ACHN (cell line): Measurements from ENCODE around the gene ZNF586.
"Not testable (repeated sequence)": the region's sequence is repeated elsewhere in the genome, so short reads cannot be mapped to it uniquely, and the experiment has no call there.

Experiments used
- DNase-seq: peaks from one replicate; pipeline ENCODE4 v3.0.0-alpha.2; 2015
- in situ Hi-C: cut with HindIII; loops from 2 replicates; pipeline ENCODE4 v1.10.0; 2017; ENCODE audit warnings: low sequenced_read_pairs, low pct_ligation_motif_present, low pct_unique_long_range_greater_than_20kb

The ZNF586 gene

GRCh38 chr19:57769345-57770131 lies at the start of gene ZNF586:
ZNF586 (plus strand) TSS chr19:57769676; CDS start chr19:57769843, 167 bp downstream.
- peak; percentile 91 for DNase-seq
- in situ Hi-C loops, result no loop called here

GRCh38 chr19:57719901-57720519 lies 49.5 kb upstream of the ZNF586 start:
- in situ Hi-C loops, result no loop called here
- no peak for DNase-seq

GRCh38 chr19:57720878-57721277 lies 48.6 kb upstream of the ZNF586 start:
- DNase-seq, result no peak
- in situ Hi-C loops, result no loop called here

GRCh38 chr19:57738320-57738719 lies 31.2 kb upstream of the ZNF586 start:
- DNase-seq, in situ Hi-C loops: not testable (repeated sequence)

GRCh38 chr19:57738770-57739169 lies 30.7 kb upstream of the ZNF586 start:
- DNase-seq, in situ Hi-C loops: not testable (repeated sequence)

GRCh38 chr19:57746580-57747471 lies 22.6 kb upstream of the ZNF586 start, which contains the start of gene ZNF776:
ZNF776 (plus strand) TSS chr19:57746815; CDS start chr19:57747059, 244 bp downstream.
- peak; percentile 89 for DNase-seq
- in situ Hi-C loops, result no loop called here

- no peak for DNase-seq
- in situ Hi-C loops, result no loop called here
These were observed 22.0 kb upstream of the ZNF586 start for GRCh38 chr19:57747472-57747807.

- in situ Hi-C loops, result no loop called here
- no peak for DNase-seq
These were observed 21.4 kb upstream of the ZNF586 start for GRCh38 chr19:57748029-57748428.

GRCh38 chr19:57754091-57754673 lies 15.3 kb upstream of the ZNF586 start:
- no peak for DNase-seq
- in situ Hi-C loops, result no loop called here

GRCh38 chr19:57755031-57755430 lies 14.4 kb upstream of the ZNF586 start:
- DNase-seq, result no peak
- in situ Hi-C loops, result no loop called here

- in situ Hi-C loops, result no loop called here
- DNase-seq, result no peak
These were observed 11.5 kb upstream of the ZNF586 start for GRCh38 chr19:57757941-57758340.

- in situ Hi-C loops, result no loop called here
- no peak for DNase-seq
These were observed 10.4 kb upstream of the ZNF586 start for GRCh38 chr19:57759096-57759495.

GRCh38 chr19:57771417-57771816 lies 1.9 kb downstream of the ZNF586 start:
- in situ Hi-C loops, result no loop called here

GRCh38 chr19:57773488-57773887 lies 4.0 kb downstream of the ZNF586 start:
- no peak for DNase-seq
- in situ Hi-C loops, result no loop called here

More at GRCh38 chr19:57771417-57771816, 1.9 kb downstream of the ZNF586 start:
- DNase-seq, result no peak

- in situ Hi-C loops, result no loop called here
- no peak for DNase-seq
These were observed 7.4 kb downstream of the ZNF586 start for GRCh38 chr19:57776764-57777296.

GRCh38 chr19:57778336-57778735 lies 8.9 kb downstream of the ZNF586 start:
- no peak for DNase-seq
- in situ Hi-C loops, result no loop called here

GRCh38 chr19:57779220-57779845 lies 9.9 kb downstream of the ZNF586 start:
- peak; percentile 7 for DNase-seq
- in situ Hi-C loops, result no loop called here

- in situ Hi-C loops, result no loop called here
- no peak for DNase-seq
These were observed 16.8 kb downstream of the ZNF586 start for GRCh38 chr19:57786286-57786685.
